A549 (cell line): ENCODE results near the gene CAPN11. TPM values are rescaled to one million over a fixed set of nuclear protein-coding genes. Genes with fewer than 3 reads are reported as not detected.

Experiments
- ATAC-seq, 2 experiments: fragments of 200-7000 bp in 1 of 2; fragments of >200 bp in 1 of 2; cut with Nextera tagmentation in 1 of 2; cut with Tn5 transposase in 1 of 2; 3 replicates each; pipeline versions ENCODE4 v1.8.0 to v1.9.1; 2018 to 2020; ENCODE audit warnings: mild to moderate bottlenecking in 1 of 2, moderate library complexity in 1 of 2
- CTCF ChIA-PET: fragments of 300-600 bp; sonication (Branson Sonifier 250); formaldehyde crosslinking; extraction: SDS; loops from one replicate; lab custom pipeline; 2021; ENCODE audit warnings: antibody characterized with exemption, inconsistent platforms; lab: Yijun Ruan, JAX
- POLR2A ChIA-PET: fragments of 350-600 bp; formaldehyde crosslinking; extraction: SDS; loops from one replicate; lab custom pipeline; 2021; ENCODE audit warnings: antibody characterized with exemption, inconsistent platforms; lab: Yijun Ruan, JAX
- DNase-seq, 2 experiments: peaks; one replicate each; pipeline versions ENCODE4 v3.0.0 to v3.0.0-alpha.2; 2011 to 2016; ENCODE audit warnings: low read depth in 1 of 2, low spot score in 1 of 2
- FAIRE-seq: peaks from 2 replicates; lab custom pipeline; 2011; peaks lifted over from hg19 to GRCh38; lab: Jason Lieb, UNC
- H3K27ac ChIP-seq, 2 experiments: fragments of >200 bp; sonication (Bioruptor Twin); formaldehyde crosslinking; 3 replicates each; pipeline ENCODE4 v1.5.1; 2016 to 2017
- H3K4me1 ChIP-seq: fragments of >200 bp; sonication (Bioruptor Twin); formaldehyde crosslinking; 3 replicates; pipeline ENCODE4 v1.6.1; 2016
- H3K4me2 ChIP-seq: fragments of >200 bp; sonication (Bioruptor Twin); formaldehyde crosslinking; 3 replicates; pipeline ENCODE4 v1.6.1; 2016
- H3K4me3 ChIP-seq: fragments of >200 bp; sonication (Bioruptor Twin); formaldehyde crosslinking; 3 replicates; pipeline ENCODE4 v1.5.1; 2016
- H3K9me3 ChIP-seq: fragments of >200 bp; sonication (Bioruptor Twin); formaldehyde crosslinking; 3 replicates; pipeline ENCODE4 v1.6.1; 2016
- EP300 ChIP-seq, 2 experiments: fragments of >200 bp; sonication (Bioruptor Twin); formaldehyde crosslinking; IDR thresholded peaks; 2 replicates in 1 of 2; 3 replicates in 1 of 2; pipeline ENCODE4 v1.6.1; 2016 to 2017
- FOSB ChIP-seq: fragments of 250-450 bp; sonication (Bioruptor Pico); IDR thresholded peaks from 2 replicates; pipeline ENCODE4 v1.5.0; 2020; ENCODE audit warnings: mild to moderate bottlenecking, moderate library complexity
- FOSL2 ChIP-seq, 2 experiments: fragments of 450-650 bp in 1 of 2; fragments of >200 bp in 1 of 2; sonication (Bioruptor Twin) in 1 of 2; formaldehyde crosslinking; IDR thresholded peaks; 2 replicates each; pipeline versions ENCODE4 v1.5.0 to v1.6.1; 2016 to 2020; ENCODE audit warnings: mild to moderate bottlenecking in 1 of 2, moderate library complexity in 1 of 2
- HDAC2 ChIP-seq: fragments of 200-600 bp; sonication (generic); IDR thresholded peaks from 2 replicates; pipeline ENCODE4 v1.6.1; 2016
- HOXA7 ChIP-seq: fragments of 250-450 bp; sonication (Bioruptor Pico); IDR thresholded peaks from 2 replicates; pipeline ENCODE4 v1.5.0; 2020; ENCODE audit warnings: mild to moderate bottlenecking, moderate library complexity
- KDM1A ChIP-seq: fragments of 200-600 bp; sonication (generic); IDR thresholded peaks from 2 replicates; pipeline ENCODE4 v1.6.1; 2016; ENCODE audit warnings: low read depth, mild to moderate bottlenecking
- NPAS2 ChIP-seq: fragments of 250-450 bp; sonication (Bioruptor Pico); IDR thresholded peaks from 2 replicates; pipeline ENCODE4 v1.8.0; 2022; ENCODE audit warnings: mild to moderate bottlenecking, moderate library complexity, borderline replicate concordance
- PBX3 ChIP-seq: IDR thresholded peaks from 2 replicates; pipeline ENCODE4 v1.6.1; 2012
- POLR2A ChIP-seq: IDR thresholded peaks from 2 replicates; pipeline ENCODE4 v1.6.1; 2012; ENCODE audit warnings: mild to moderate bottlenecking, low read length
- RAD21 ChIP-seq, 2 experiments: fragments of >200 bp in 1 of 2; sonication (Bioruptor Twin) in 1 of 2; formaldehyde crosslinking in 1 of 2; IDR thresholded peaks in 1 of 2; conservative IDR thresholded peaks in 1 of 2; 2 replicates in 1 of 2; 3 replicates in 1 of 2; pipeline ENCODE4 v1.6.1; 2012 to 2018; ENCODE audit warnings: inconsistent platforms in 1 of 2
- RARB ChIP-seq: fragments of 250-450 bp; sonication (Bioruptor Pico); IDR thresholded peaks from 2 replicates; pipeline ENCODE4 v1.8.0; 2021; ENCODE audit warnings: mild to moderate bottlenecking, moderate library complexity
- RCOR1 ChIP-seq: fragments of 150-350 bp; IDR thresholded peaks from 2 replicates; pipeline ENCODE4 v1.6.1; 2014; ENCODE audit warnings: antibody characterized with exemption, low read length, low read depth
- RFX5 ChIP-seq: fragments of 450-650 bp; IDR thresholded peaks from 2 replicates; pipeline ENCODE4 v1.7.1; 2014; ENCODE audit warnings: antibody characterized with exemption, mild to moderate bottlenecking, moderate library complexity
- SMC3 ChIP-seq: fragments of >200 bp; sonication (Bioruptor Twin); formaldehyde crosslinking; IDR thresholded peaks from 3 replicates; pipeline ENCODE4 v1.6.1; 2018; ENCODE audit warnings: inconsistent platforms
- TFCP2L1 ChIP-seq: fragments of 250-450 bp; sonication (Bioruptor Pico); IDR thresholded peaks from 2 replicates; pipeline ENCODE4 v1.5.0; 2021; ENCODE audit warnings: mild to moderate bottlenecking
- ZC3H11A ChIP-seq: fragments of 450-650 bp; IDR thresholded peaks from 2 replicates; pipeline ENCODE4 v1.6.1; 2014; ENCODE audit warnings: antibody characterized with exemption, mild to moderate bottlenecking
- ZSCAN20 ChIP-seq: fragments of 250-450 bp; sonication (Bioruptor Pico); IDR thresholded peaks from 2 replicates; pipeline ENCODE4 v1.8.0; 2022; ENCODE audit warnings: mild to moderate bottlenecking, moderate library complexity
- WGBS: methylation state at CpG from one replicate; pipeline ENCODE4 v1.1.6; 2017; ENCODE audit errors: missing lambda C conversion rate; 5-methylcytosine and 5-hydroxymethylcytosine counted together
- polyA plus RNA-seq, 4 experiments: library from polyadenylated mRNA; depleted of rRNA in 3 of 4; stranded (reverse); fragments of >200 nt; fragmentation: RNase III in 1 of 4; extraction: RNeasy Plus Mini Kit Qiagen cat#74134 plus additional on column Dnase treatment in 1 of 4; gene quantifications; 2 replicates in 3 of 4; 3 replicates in 1 of 4; pipeline ENCODE4 v1.2.3, GENCODE V29; 2011 to 2017

The CAPN11 gene
- polyA plus RNA-seq, 2 of the 4 experiments (the other 2 are of a cell fraction) = 0.10 TPM; not detected in 1

- H3K9me3 ChIP-seq = no peaks in the 10 kb centered on the region
- H3K4me3 ChIP-seq = no peak overlapping the region
- no peak for ATAC-seq
- DNase-seq = no peak
- 0 out of 3 replicates have a peak, but pooled peaks cover 5% of the 10 kb centered on the region for H3K4me1 ChIP-seq
- no peak overlapping the region for H3K4me2 ChIP-seq
- CTCF ChIA-PET = interaction anchor here (0.6 to 2.8 kb wide), 6 partner anchors 12 to 61 kb away, joined by 3 to 7 read pairs (median 4); partner anchors contain the start of gene SLC29A1
- TF ChIP-seq ZSCAN20 (CRISPR knock-in tag) (no peak), EP300 (IDR thresholded peaks at IDR 0.05) (no peak), FOSB (CRISPR knock-in tag) (no peak), NPAS2 (CRISPR knock-in tag) (no peak), TFCP2L1 (CRISPR knock-in tag) (no peak), RAD21 (conservative IDR thresholded peaks at IDR 0.05 in 1 of 2, IDR thresholded peaks at IDR 0.05 in 1 of 2) (no peak), ZC3H11A (no peak), KDM1A (no peak), FOSL2 (IDR thresholded peaks at IDR 0.05) (no peak), FOSL2 (CRISPR knock-in tag; IDR thresholded peaks at IDR 0.05) (no peak)
- no peak for FAIRE-seq
- 84% methylated on average over 15 of the region's 24 CpGs for WGBS
- POLR2A ChIA-PET = no interaction called here
- H3K27ac ChIP-seq = no peak overlapping the region
These were observed 18.3 kb downstream of the CAPN11 start for GRCh38 chr6:44176762-44177509.

GRCh38 chr6:44177691-44178423 lies 19.2 kb downstream of the CAPN11 start:
- ATAC-seq (peak in 1 of 2 experiments; percentile 43; a peak in 3 of 6 replicates), DNase-seq (peak in 1 of 2 experiments; percentile 33), FAIRE-seq (no peak)
- Histone ChIP-seq H3K4me1 (0 out of 3 replicates have a peak, but pooled peaks cover 5% of the 10 kb centered on the region), H3K9me3 (no peaks in the 10 kb centered on the region), H3K4me3 (no peak overlapping the region), H3K27ac (no peak overlapping the region), H3K4me2 (no peak overlapping the region)
- 82% methylated on average over 7 of the region's 13 CpGs for WGBS
- CTCF ChIA-PET = interaction anchor here (1.2 to 2.8 kb wide), 3 partner anchors 13 to 60 kb away, joined by 3 to 7 read pairs (median 4); no protein-coding TSS in a partner anchor
- POLR2A ChIA-PET = no interaction called here
- no peak for TF ChIP-seq HDAC2
- TF ChIP-seq ZSCAN20 (CRISPR knock-in tag) = no peak
- no peak for TF ChIP-seq HOXA7 (CRISPR knock-in tag)
- no peak for TF ChIP-seq PBX3
- no peak for TF ChIP-seq RFX5

GRCh38 chr6:44178424-44179071 lies 19.9 kb downstream of the CAPN11 start:
- H3K4me2 ChIP-seq = no peak overlapping the region
- no peak overlapping the region for H3K27ac ChIP-seq
- FAIRE-seq = no peak
- H3K4me1 ChIP-seq = 0 out of 3 replicates have a peak, but pooled peaks cover 5% of the 10 kb centered on the region
- H3K4me3 ChIP-seq = no peak overlapping the region
- peak in 1 of 2 experiments; percentile 36; a peak in 3 of 6 replicates for ATAC-seq
- TF ChIP-seq POLR2A = no peak
- no peak for TF ChIP-seq RARB
- TF ChIP-seq RCOR1 = no peak
- no peak for TF ChIP-seq SMC3
- no peak for TF ChIP-seq ZC3H11A
- H3K9me3 ChIP-seq = no peaks in the 10 kb centered on the region
- POLR2A ChIA-PET = no interaction called here
- WGBS = 79% methylated on average over 9 of the region's 9 CpGs
- CTCF ChIA-PET = interaction anchor here (1.4 to 2.8 kb wide), 2 partner anchors 12 to 56 kb away, joined by 3 to 7 read pairs; no protein-coding TSS in a partner anchor
- DNase-seq = no peak
